GM18499 (cell line): ENCODE measurements around the gene MICU2.

Experiments used
- ATAC-seq: cut with Tn5 transposase; IDR thresholded peaks from one replicate; pipeline ENCODE4 v1.9.1; 2021; ENCODE audit warnings: moderate number of reproducible peaks; ENCODE audit not compliant: insufficient read depth, unreplicated experiment

Gene MICU2

DNA sequence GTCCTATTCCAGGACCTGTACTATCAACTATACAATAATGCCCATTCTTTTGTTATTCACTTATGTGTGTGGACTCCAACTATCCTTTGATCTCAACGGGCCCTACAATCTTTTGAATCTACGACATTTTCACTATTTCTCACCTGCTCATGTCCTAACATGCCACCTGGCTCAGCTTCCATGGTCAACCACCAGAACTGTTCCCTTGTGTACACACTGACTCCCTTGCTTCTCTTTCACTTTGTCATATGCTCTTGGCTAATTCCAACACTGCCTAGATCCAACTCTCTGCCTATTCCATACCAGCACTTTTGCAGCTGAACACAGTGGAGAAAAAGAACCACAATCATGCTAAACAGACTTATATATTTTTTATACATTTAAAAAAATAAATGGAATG is 53.1 kb downstream of the MICU2 start:
- no peak for ATAC-seq

DNA sequence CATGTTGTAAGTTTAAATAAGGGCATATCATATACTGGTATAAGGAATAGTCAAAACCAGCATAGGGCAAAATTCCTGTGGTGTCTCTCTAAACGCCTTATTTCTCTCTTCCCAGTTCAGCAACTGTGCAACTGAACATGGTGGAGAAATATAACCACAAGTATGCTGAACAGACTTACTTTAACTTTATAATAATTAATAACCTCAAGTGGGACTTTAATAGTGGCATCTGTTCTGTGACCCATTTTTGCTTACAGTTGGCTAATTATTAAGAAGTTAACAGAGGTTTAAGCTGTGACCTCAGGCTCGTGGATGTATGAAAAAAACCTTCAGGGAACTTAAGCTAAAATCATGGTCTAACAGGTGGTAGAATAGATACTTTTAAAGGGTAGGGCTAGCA is 54.3 kb downstream of the MICU2 start:
- no peak for ATAC-seq

DNA sequence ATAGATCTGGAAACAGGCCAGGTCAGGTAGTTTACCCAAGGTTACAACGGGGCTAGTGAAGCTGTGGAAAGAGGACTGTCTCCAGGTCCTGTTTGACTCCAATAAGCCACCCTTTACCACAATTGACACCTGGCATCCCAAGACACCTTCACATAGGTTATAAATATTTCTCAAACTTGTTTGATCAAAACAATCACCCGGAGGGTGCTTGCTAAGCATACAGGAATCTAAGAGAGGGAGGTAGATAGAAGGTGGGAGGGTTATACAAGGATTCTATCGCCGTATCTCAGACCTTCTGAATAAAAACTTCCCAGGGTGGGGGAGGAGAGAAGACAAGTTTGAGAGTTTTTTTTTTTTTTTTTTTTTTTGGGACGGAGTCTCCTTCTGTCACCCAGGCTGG is 55.4 kb downstream of the MICU2 start:
- no peak for ATAC-seq

- ATAC-seq = no peak
These were observed 57.6 kb downstream of the MICU2 start for GRCh38 chr13:21546372-21546771.

DNA sequence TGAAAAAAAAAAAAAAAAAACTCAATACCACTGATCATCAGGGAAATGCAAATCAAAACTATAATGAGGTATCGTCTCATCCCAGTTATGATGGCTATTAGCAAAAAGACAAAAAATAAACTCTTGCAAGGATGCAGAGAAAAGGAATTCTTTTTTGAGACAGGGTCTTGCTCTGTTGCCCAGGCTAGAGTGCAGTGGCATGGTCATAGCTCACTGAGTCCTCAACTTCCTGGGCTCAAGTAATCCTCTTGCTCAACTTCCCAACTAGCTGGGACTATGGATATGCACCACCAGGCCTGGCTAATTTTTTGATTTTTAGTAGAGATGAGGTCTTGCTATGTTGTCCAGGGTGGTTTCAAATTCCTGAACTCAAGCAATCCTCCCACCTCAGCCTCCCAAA is 59.5 kb downstream of the MICU2 start:
- no peak for ATAC-seq

- no peak for ATAC-seq
These were observed 61.4 kb downstream of the MICU2 start for GRCh38 chr13:21542563-21542962.

DNA sequence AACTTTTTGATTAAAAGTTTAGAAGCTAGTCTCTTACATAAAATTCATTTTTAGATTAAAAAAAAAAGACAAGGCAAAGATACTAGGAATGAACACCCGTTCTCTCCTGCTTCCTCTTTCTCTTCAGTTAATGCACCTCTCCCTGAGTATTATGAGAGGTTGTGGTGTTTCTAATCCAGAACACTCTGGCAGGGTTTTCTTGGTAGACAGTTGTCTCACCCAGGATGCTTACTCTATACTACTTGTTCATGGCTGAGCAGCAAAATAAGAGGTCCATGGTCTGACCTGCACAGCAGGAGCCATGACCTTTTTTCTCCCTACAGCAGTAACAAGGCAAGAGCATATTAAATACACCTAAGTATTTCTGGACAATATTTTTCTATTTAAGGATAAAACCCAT is 62.0 kb downstream of the MICU2 start:
- no peak for ATAC-seq

- ATAC-seq = no peak
These were observed 62.7 kb downstream of the MICU2 start for GRCh38 chr13:21541271-21541670.

DNA sequence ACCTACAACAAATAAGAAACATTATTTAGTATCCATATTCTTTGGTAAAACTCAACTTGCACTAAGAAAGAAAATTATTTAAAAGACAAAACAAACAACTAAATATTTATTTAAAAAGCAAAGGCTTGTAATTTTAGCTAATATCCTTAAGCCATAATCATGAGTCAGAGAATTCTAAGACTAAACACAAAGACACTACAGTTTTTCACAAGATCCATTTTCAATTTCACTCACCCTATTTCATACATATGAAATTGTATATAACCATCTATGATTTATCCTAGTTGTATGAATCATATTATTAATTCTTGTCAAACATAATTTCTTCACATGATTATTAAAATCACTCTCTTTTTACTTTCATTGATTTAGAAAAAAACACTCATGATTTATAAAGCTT is 64.3 kb downstream of the MICU2 start:
- ATAC-seq = no peak

DNA sequence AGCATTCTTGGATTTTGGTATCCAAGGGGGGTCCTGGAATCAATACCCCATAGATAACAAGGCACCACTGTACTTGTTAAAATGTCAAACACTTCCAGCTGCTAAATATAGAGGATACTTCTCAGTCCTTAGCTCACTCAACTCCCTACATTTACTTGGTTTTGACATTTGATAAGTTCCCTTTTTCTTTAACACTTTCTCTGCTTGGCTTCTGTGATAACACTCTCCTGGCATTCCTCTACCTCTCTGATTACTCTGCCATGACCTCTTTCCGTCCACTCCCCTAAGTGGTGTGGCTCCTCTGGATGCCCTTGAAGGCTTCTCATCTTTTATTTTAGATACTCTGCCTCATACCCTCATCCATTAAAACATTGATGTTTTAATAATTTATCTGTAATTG is 65.2 kb downstream of the MICU2 start:
- no peak for ATAC-seq

GRCh38 chr13:21538280-21538679 is 65.7 kb downstream of the MICU2 start:
- ATAC-seq = no peak

GRCh38 chr13:21537105-21537504 is 66.9 kb downstream of the MICU2 start:
- no peak for ATAC-seq

- ATAC-seq = no peak
These were observed 69.2 kb downstream of the MICU2 start for GRCh38 chr13:21534760-21535159.

DNA sequence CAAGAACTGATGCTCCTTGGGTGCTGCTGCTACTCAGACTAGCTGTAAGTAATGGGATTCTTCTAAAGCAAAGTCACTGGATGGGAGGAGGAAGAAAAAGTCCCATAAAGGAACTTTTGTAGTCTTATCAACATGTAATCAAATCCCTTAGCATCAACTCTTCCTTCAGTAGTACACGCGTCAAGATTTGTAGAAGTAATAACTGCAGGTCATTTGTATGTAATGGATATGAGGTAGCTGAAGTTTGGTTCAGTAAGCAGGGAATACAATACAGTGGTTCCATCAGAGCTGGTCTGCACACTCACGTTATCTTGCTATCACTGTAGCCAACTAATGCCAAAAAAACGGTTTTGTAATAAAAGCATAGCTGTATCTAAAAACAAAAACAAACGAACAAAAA is 72.5 kb downstream of the MICU2 start:
- ATAC-seq = no peak

DNA sequence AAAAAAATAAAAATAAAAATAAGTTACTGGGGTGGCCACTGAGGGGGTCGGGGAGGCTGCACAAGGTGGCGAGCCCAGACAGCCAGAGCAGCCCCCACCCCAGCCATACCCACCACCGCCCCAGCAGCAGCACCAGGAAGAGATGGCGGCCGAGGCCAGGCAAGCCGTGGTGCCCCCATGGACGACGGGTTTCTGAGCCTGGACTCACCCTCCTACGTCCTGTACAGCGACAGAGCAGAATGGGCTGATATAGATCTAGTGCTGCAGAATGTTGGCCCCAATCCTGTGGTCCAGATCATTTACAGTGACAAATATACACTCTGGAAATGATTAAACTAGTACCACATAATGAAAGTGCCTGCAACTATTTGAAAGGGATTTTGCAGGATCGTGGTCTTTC is 73.3 kb downstream of the MICU2 start:
- no peak for ATAC-seq

DNA sequence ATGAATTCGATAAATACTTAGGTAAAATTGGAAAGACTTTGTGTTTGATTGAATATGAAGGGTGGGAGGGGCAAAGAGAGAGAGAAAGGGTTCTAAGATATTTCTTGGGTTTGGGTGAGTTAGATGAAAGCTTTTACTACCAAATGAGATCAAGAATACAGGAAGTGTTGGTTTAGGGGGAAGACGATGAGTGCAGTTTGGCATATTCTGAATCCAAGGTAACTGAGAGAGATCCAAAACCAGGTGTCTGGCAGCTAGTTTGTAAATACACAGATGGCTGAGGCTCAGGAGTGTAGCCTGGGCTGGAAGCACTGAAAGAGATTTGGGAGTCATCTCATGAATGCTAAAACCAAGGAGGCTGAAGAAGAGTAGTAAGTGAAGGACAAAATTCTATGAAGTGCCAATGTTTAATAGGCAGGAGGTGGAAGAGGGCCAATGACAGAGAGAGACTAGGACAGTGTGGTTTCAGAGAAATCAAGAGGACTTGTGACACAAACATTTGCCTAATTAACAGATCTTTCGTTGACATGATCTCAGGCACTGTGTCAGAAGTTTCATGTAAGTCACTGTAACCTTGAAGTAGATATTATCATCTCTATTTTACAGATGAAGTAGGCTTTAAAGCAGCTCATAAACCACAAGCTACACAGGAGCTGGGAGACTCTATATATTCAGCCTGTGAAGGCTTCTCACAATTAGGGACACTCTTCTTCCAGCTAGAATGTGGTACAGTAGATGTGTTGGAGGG is 74.7 kb downstream of the MICU2 start:
- ATAC-seq = no peak

DNA sequence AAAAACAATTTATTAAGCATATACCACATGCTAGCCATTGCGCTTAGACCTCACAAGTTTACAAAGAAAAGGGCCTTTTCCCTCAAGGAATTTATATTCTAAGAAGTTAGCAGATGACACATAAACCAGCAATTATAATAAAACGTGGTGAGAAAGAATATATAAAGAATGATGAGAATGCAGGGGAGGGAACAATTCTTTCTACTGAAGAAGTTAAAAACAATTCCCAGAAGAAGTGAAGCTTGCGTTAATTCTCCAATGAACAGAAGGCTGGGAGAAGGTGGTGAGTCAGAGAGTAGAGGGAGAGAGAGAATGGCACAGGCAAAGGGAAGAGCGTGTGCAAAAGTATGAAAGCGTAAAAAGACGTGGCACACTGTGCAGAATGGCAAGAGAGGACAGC is 75.4 kb downstream of the MICU2 start:
- ATAC-seq = no peak

- no peak for ATAC-seq
These were observed 77.0 kb downstream of the MICU2 start for GRCh38 chr13:21526707-21527540.

- no peak for ATAC-seq
These were observed 81.1 kb downstream of the MICU2 start for GRCh38 chr13:21522847-21523246.

DNA sequence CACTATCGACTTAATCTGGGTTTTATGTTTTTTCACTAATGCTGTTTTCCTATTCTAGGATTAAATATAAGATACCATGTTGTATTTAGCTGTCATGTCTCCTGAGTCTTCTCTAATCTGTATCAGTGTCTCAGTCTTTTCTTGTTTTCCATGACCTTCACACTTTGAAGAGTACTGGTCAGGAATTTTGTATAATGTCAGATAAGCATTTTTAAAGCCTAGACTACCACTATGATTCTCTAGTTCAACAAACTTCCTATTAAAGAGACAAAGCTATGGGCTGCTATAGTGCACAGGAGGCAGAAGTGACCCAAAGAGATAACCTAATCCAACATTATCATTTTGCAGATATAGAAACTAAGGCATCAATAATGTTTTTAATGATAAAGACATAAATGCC is 81.8 kb downstream of the MICU2 start:
- ATAC-seq = no peak

DNA sequence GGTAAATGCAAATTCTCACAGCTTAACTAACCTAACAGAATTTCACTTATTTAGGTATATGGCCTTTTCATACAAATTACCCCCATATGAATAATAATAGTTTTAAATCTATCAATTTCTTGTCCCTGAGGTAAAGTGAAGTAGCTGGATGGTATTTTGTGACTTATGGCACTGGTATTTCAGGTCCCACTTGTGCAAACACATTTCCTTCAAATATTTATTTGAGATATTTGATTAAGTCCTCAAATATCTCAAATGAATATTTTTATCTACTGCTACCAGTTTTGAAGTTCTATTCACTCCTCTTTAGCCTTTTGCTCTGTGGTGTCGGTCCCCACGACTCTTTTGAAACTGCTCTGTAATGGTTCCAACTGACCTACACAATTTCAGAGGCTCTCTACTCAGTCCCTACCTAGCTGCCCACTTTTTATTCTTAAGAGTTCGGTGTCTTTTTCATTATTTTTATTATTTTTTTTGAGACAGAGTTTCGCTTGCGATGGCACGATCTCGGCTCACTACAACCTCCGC is 85.3 kb downstream of the MICU2 start:
- ATAC-seq = no peak

DNA sequence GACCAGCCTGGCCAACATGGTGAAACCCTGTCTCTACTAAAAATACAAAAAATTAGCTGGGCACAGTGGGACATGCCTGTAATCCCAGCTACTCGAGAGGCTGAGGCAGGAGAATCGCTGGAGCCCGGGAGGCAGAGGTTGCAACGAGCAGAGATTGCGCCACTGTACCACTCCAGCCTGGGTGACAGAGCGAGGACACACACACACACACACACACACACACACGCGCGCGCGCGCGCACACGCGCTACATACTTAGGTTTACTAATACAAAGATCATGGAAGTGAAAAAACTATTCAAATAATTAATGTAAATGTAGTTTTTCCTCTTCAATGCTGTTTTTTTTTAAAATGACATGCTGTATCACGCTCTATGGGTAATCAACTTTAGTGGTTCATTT is 86.4 kb downstream of the MICU2 start:
- ATAC-seq = no peak
